HFF-Myc (cell line): ENCODE data around the gene PMS2.
A peak's percentile ranks its signal among the peaks of the same experiment; 100 is the strongest.
"Not testable (repeated sequence)": the region's sequence is repeated elsewhere in the genome, so short reads cannot be mapped to it uniquely, and the experiment has no call there.

Experiments used
- DNase-seq: peaks from one replicate; pipeline ENCODE4 v3.0.0-alpha.2; 2011; ENCODE audit warnings: low read depth; ENCODE audit errors: extremely low read depth
- H3K4me3 ChIP-seq: replicated peaks from 2 replicates; pipeline ENCODE4 v1.5.1; 2011; ENCODE audit warnings: low read depth, mild to moderate bottlenecking, control low read depth, low read length
- CTCF ChIP-seq: IDR thresholded peaks from 2 replicates; pipeline ENCODE4 v1.5.1; 2012; ENCODE audit warnings: mild to moderate bottlenecking, low read depth, low read length, control low read depth; ENCODE audit errors: missing control alignments

PMS2 gene, protein sequence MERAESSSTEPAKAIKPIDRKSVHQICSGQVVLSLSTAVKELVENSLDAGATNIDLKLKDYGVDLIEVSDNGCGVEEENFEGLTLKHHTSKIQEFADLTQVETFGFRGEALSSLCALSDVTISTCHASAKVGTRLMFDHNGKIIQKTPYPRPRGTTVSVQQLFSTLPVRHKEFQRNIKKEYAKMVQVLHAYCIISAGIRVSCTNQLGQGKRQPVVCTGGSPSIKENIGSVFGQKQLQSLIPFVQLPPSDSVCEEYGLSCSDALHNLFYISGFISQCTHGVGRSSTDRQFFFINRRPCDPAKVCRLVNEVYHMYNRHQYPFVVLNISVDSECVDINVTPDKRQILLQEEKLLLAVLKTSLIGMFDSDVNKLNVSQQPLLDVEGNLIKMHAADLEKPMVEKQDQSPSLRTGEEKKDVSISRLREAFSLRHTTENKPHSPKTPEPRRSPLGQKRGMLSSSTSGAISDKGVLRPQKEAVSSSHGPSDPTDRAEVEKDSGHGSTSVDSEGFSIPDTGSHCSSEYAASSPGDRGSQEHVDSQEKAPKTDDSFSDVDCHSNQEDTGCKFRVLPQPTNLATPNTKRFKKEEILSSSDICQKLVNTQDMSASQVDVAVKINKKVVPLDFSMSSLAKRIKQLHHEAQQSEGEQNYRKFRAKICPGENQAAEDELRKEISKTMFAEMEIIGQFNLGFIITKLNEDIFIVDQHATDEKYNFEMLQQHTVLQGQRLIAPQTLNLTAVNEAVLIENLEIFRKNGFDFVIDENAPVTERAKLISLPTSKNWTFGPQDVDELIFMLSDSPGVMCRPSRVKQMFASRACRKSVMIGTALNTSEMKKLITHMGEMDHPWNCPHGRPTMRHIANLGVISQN

GRCh38 chr7:6008668-6009611 lies at the start of gene PMS2, which contains the start of gene AIMP2:
PMS2 (minus strand) TSS chr7:6009049; CDS start chr7:6009019, 30 bp downstream.
AIMP2 (plus strand) TSS chr7:6009272; CDS start chr7:6009364, 92 bp downstream.
- peak within 1 kb of the TSS; percentile 75 for H3K4me3 ChIP-seq
- no peak for TF ChIP-seq CTCF
- DNase-seq: peak; percentile 97

GRCh38 chr7:6057316-6058129 lies 48.7 kb upstream of the PMS2 start:
- no peak for TF ChIP-seq CTCF
- H3K4me3 ChIP-seq: peak overlapping the region; percentile 88
- no peak for DNase-seq

- TF ChIP-seq CTCF: no peak
- H3K4me3 ChIP-seq: no peak overlapping the region
- DNase-seq: no peak
Observed at GRCh38 chr7:6056616-6057015, 47.8 kb upstream of the PMS2 start.

- DNase-seq, H3K4me3 ChIP-seq: not testable (repeated sequence)
Observed at GRCh38 chr7:6051185-6051584, 42.3 kb upstream of the PMS2 start.

DNA sequence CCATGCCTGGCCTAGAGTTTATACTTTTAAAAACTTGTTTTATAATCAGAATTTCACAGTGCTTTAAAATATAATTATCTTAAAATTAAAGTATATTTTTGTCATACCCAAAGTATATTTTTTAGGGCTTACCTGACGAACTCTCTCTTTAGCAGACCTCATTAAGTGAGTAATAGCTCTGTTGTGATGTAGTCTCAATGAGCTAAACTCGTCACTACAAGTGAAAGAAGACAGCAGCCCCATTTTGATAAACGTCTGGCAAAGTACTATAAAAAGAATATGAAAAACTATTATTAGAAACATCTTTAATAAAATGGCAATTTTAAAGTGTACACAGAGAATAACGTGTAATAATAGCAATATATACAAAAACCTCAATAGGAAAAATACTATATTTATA lies 40.9 kb upstream of the PMS2 start:
- TF ChIP-seq CTCF: no peak
- DNase-seq: no peak

DNA sequence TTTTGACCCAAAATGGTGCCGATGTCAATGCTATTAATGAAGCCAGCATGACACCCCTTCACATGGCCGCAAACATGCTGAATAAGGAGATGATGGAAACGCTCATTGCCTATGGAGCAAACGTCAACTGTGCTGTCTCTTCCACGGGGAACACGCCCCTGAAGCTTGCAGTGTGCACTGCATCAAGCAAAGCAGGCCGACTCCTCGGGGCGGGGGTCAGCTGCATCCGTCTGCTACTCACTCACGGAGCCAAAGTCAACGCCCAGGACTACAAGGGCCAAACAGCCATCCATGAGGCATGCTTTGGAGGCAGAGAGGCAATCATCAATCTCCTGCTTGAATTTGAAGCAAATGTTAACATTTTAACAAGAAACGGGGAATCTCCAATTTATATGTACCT lies 26.8 kb upstream of the PMS2 start:
- no peak overlapping the region for H3K4me3 ChIP-seq
- TF ChIP-seq CTCF: no peak
- no peak for DNase-seq

More for the DNA sequence above, 40.9 kb upstream of the PMS2 start:
- H3K4me3 ChIP-seq: no peak overlapping the region
